Pancreas (tissue), 10 donors: Measurements from ENCODE around the gene FCHSD1. TPM values are rescaled to one million over a fixed set of nuclear protein-coding genes. Genes with fewer than 3 reads are reported as not detected.
A peak's percentile ranks its signal among the peaks of the same experiment; 100 is the strongest.

Source experiments
- ATAC-seq, 4 donors: fragments of 200-7000 bp; cut with Tn5 transposase; one replicate each; pipeline versions ENCODE4 v1.8.0 to v1.9.1; 2020; ENCODE audit warnings: mild to moderate bottlenecking in 4 of 4, moderate library complexity in 4 of 4
- DNase-seq, 6 donors: peaks; one replicate each; pipeline ENCODE4 v3.0.0-alpha.2; 2020
- FAIRE-seq: peaks from 2 replicates; lab custom pipeline; 2012; peaks lifted over from hg19 to GRCh38; lab: Jason Lieb, UNC
- H3K27ac ChIP-seq, 4 donors: fragments of 200-600 bp; sonication (generic); 1 replicate in 3 of 4; 2 replicates in 1 of 4; pipeline versions ENCODE4 v1.5.0 to v1.8.0; 2020
- H3K27me3 ChIP-seq, 4 donors: fragments of 200-600 bp; one replicate each; pipeline ENCODE4 v1.8.0; 2021
- H3K36me3 ChIP-seq, 3 donors: fragments of 200-600 bp; sonication (generic) in 1 of 3; one replicate each; pipeline versions ENCODE4 v1.5.0 to v1.8.0; 2020 to 2021
- H3K4me1 ChIP-seq, 3 donors: fragments of 200-600 bp; one replicate each; pipeline ENCODE4 v1.8.0; 2021
- H3K4me3 ChIP-seq, 4 donors: fragments of 200-600 bp; sonication (generic) in 2 of 4; one replicate each; pipeline versions ENCODE4 v1.5.0 to v1.8.0; 2020 to 2021
- H3K9me3 ChIP-seq, 4 donors: fragments of 200-600 bp; one replicate each; pipeline ENCODE4 v1.8.0; 2021
- CTCF ChIP-seq, 4 donors: fragments of 200-600 bp; sonication (generic) in 3 of 4; IDR thresholded peaks; one replicate each; pipeline versions ENCODE4 v1.5.0 to v1.8.0; 2021; ENCODE audit warnings: antibody characterized with exemption in 4 of 4
- WGBS, 2 donors: extraction: QIAGEN DNeasy Blood & Tissue Kit; methylation state at CpG; one replicate each; pipeline ENCODE4 v1.1.7; 2013; 5-methylcytosine and 5-hydroxymethylcytosine counted together
- intact Hi-C, 3 donors: fragments of 100-400 bp; cut with DNase I; formaldehyde crosslinking; loops; one replicate each; pipeline versions ENCODE4 v1.11.1 to v1.14.2; 2022
- polyA plus RNA-seq, 2 donors: library from polyadenylated mRNA; stranded (reverse); fragments of 200-250 nt; gene quantifications; one replicate each; pipeline ENCODE4 v1.2.3, GENCODE V29; 2013
- total RNA-seq, 6 donors: library from RNA; stranded (reverse); fragmentation: NEBNext Ultra II Directional in 4 of 6; extraction: Animal tissue kit (Norgen Biotek cat#: 25700) in 4 of 6; gene quantifications; one replicate each; pipeline versions ENCODE4 v1.2.1 to v1.2.4, GENCODE V29; 2021 to 2023
- donor health status: healthy with polysubstance abuse.
- donor health status: DM: no; HTN: no; CAD: no; lungs with moderate emphysema.
- donor health status: DM: no; HTN: no; CAD: no.
- donor health status: control.
- donor health status: control.
- donor health status: Bipolar disorder and iron deficiency.
- donor health status: DM: yes; HTN: yes; CAD: no.
- donor health status: DM: no; HTN: no; CAD: no.
- donor health status: DM: no; HTN: no; CAD: no.
- donor health status: DM: yes; HTN: yes; CAD: no.

FCHSD1 gene
- total and polyA plus RNA-seq, 8 donors = 4.8 to 22.4 (median 9.1) TPM

DNA sequence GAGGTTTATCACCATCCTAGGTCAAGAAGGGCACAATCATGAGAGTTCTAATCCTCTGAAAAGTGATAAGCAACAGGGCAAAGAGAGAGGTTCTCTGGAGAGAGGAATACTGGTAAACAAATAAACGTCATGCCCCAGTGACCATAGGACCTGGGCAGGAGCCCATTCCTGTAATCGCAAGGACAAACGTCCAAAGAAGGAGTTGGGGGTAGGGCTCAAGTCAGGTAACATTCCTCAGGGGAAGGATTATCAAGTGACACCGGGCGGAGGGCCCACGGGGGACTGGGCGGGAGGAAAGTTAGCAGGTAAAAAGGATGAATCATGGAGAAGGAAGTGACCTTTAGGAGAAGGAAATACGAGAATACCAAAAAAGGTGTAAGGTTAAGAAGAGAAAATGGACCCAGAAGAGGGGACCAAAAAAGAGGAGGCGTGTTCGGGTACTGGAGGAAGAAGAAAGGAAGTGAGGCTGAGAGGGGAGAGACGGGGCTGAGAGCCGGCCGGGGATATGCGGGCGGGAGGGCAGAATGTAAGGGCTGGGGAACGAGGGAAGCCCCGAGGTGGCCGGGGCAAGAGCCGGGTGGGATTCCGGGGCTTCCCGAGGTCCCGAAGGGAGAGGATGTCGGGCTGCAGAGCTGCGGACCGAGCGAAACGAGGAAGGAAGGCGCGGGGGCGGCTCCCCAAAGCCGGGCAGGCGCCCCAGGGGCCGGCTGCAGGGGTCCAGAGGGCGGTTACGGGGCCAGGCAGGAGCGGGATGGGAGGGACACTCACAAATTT, 33.0 kb downstream of the FCHSD1 start:
- Histone ChIP-seq H3K4me1 (peaks cover 13 to 35% (median 14%) of the 10 kb centered on the region in 3 donors), H3K9me3 (no peaks in the 10 kb centered on the region), H3K27ac (peak overlapping the region; percentile 93 to 99 (median 98)), H3K27me3 (no peaks in the 10 kb centered on the region), H3K36me3 (peaks cover 0 to 20% (median 7%) of the 10 kb centered on the region in 3 donors), H3K4me3 (peak overlapping the region; percentile 62 to 99 (median 86))
- FAIRE-seq (no peak), DNase-seq (peak; percentile 81 to 96 (median 92)), ATAC-seq (peak; percentile 68 to 79 (median 74))
- intact Hi-C loops = no loop called here
- TF ChIP-seq CTCF (IDR thresholded peaks at IDR 0.05) = no peak
- WGBS, 2 donors = 1% methylated on average over 22 to 36 of the region's 36 CpGs

- peak overlapping the region; percentile 62 to 99 (median 86) for H3K4me3 ChIP-seq
- peak overlapping the region; percentile 93 to 99 (median 98) for H3K27ac ChIP-seq
- no peaks in the 10 kb centered on the region for H3K9me3 ChIP-seq
- no peaks in the 10 kb centered on the region for H3K27me3 ChIP-seq
- peaks cover 0 to 15% (median 7%) of the 10 kb centered on the region in 3 donors for H3K36me3 ChIP-seq
- intact Hi-C loops = no loop called here
- no peak for DNase-seq
- peaks cover 19 to 40% (median 20%) of the 10 kb centered on the region in 3 donors for H3K4me1 ChIP-seq
- WGBS, 2 donors = 1 to 2% methylated on average over 9 of the region's 9 CpGs
- no peak for TF ChIP-seq CTCF (IDR thresholded peaks at IDR 0.05)
- no peak for FAIRE-seq
- ATAC-seq = peak in 2 of 4 donors; percentile 0 to 5
These were observed 33.6 kb downstream of the FCHSD1 start for GRCh38 chr5:141617682-141618029.

GRCh38 chr5:141617128-141617527, 34.1 kb downstream of the FCHSD1 start:
- no peaks in the 10 kb centered on the region for H3K9me3 ChIP-seq
- intact Hi-C loops = no loop called here
- peak overlapping the region; percentile 93 to 99 (median 98) for H3K27ac ChIP-seq
- 24% methylated on average over 2 of the region's 2 CpGs for WGBS, 2 donors
- peaks cover 20 to 44% (median 24%) of the 10 kb centered on the region in 3 donors for H3K4me1 ChIP-seq
- DNase-seq (no peak), ATAC-seq (no peak), FAIRE-seq (no peak)
- no peaks in the 10 kb centered on the region for H3K27me3 ChIP-seq
- H3K36me3 ChIP-seq = peaks cover 0 to 11% (median 7%) of the 10 kb centered on the region in 3 donors
- TF ChIP-seq CTCF (IDR thresholded peaks at IDR 0.05) = no peak
- peak overlapping the region in 3 of 4 donors; percentile 62 to 99 (median 98) for H3K4me3 ChIP-seq

GRCh38 chr5:141615991-141616720, 35.1 kb downstream of the FCHSD1 start:
- peaks cover 0 to 4% (median 3%) of the 10 kb centered on the region in 3 donors for H3K36me3 ChIP-seq
- H3K27me3 ChIP-seq = no peaks in the 10 kb centered on the region
- intact Hi-C loops = no loop called here
- no peak for ATAC-seq
- no peak for DNase-seq
- H3K27ac ChIP-seq = peak overlapping the region in 2 of 4 donors; percentile 96 to 99
- peak overlapping the region in 2 of 4 donors; percentile 98 to 99 for H3K4me3 ChIP-seq
- 69 to 75% methylated on average over 9 of the region's 9 CpGs for WGBS, 2 donors
- no peak for FAIRE-seq
- H3K4me1 ChIP-seq = peaks cover 20 to 46% (median 24%) of the 10 kb centered on the region in 3 donors
- TF ChIP-seq CTCF (IDR thresholded peaks at IDR 0.05) = no peak
- H3K9me3 ChIP-seq = no peaks in the 10 kb centered on the region
